GM12865 (cell line): Measurements from ENCODE around the gene SEMA3G.

Source experiments
- DNase-seq: peaks from one replicate; pipeline ENCODE4 v3.0.0; 2010; ENCODE audit warnings: low read depth
- H3K4me3 ChIP-seq: 2 replicates; pipeline ENCODE4 v1.5.1; 2011; ENCODE audit warnings: mild to moderate bottlenecking, low read depth, low read length, control low read depth
- CTCF ChIP-seq: IDR thresholded peaks from 2 replicates; pipeline ENCODE4 v1.5.1; 2011; ENCODE audit warnings: low read length, control low read depth, low read depth, inconsistent platforms; ENCODE audit not compliant: insufficient read depth; ENCODE audit errors: missing control alignments

SEMA3G gene

GRCh38 chr3:52383446-52383845 is 61.5 kb downstream of the SEMA3G start:
- no peak overlapping the region for H3K4me3 ChIP-seq
- TF ChIP-seq CTCF = no peak
- DNase-seq = no peak
